GM12872 (cell line): ENCODE data around the gene TRIM28.

ENCODE experiments used
- TF ChIP-seq, protein P1 (sequence below): IDR thresholded peaks from 3 replicates; pipeline ENCODE4 v1.5.1; 2011; ENCODE audit warnings: low read depth, mild to moderate bottlenecking, low read length, moderate library complexity; ENCODE audit not compliant: insufficient read depth

The TRIM28 gene

DNA sequence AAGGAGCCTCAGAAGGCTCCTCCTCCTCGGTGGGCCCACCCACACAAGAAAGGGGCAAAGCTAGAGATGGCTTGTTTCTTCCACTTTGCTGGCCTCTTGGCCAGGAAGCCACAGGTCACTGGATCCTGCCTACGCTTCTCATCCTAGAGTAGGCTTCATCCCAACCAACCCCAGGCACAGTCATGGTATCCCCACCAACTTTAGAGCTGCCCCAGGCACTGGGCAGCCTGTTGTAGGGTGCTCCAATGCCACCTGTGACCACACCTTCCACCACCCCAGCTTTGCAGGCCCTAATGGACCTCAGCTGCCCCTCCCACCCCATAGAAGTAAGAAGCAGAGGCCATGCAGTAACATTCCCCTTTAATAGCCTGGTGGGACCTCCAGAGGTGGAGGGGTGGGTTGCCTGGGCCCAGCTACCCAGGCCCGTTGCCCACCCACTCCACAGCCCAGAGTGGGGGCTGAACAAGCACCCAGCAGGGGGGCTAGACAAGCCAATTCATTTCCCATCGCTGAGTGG is 11.6 kb downstream of the TRIM28 start:
- TF ChIP-seq, protein P1, sequence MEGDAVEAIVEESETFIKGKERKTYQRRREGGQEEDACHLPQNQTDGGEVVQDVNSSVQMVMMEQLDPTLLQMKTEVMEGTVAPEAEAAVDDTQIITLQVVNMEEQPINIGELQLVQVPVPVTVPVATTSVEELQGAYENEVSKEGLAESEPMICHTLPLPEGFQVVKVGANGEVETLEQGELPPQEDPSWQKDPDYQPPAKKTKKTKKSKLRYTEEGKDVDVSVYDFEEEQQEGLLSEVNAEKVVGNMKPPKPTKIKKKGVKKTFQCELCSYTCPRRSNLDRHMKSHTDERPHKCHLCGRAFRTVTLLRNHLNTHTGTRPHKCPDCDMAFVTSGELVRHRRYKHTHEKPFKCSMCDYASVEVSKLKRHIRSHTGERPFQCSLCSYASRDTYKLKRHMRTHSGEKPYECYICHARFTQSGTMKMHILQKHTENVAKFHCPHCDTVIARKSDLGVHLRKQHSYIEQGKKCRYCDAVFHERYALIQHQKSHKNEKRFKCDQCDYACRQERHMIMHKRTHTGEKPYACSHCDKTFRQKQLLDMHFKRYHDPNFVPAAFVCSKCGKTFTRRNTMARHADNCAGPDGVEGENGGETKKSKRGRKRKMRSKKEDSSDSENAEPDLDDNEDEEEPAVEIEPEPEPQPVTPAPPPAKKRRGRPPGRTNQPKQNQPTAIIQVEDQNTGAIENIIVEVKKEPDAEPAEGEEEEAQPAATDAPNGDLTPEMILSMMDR, result no peak

DNA sequence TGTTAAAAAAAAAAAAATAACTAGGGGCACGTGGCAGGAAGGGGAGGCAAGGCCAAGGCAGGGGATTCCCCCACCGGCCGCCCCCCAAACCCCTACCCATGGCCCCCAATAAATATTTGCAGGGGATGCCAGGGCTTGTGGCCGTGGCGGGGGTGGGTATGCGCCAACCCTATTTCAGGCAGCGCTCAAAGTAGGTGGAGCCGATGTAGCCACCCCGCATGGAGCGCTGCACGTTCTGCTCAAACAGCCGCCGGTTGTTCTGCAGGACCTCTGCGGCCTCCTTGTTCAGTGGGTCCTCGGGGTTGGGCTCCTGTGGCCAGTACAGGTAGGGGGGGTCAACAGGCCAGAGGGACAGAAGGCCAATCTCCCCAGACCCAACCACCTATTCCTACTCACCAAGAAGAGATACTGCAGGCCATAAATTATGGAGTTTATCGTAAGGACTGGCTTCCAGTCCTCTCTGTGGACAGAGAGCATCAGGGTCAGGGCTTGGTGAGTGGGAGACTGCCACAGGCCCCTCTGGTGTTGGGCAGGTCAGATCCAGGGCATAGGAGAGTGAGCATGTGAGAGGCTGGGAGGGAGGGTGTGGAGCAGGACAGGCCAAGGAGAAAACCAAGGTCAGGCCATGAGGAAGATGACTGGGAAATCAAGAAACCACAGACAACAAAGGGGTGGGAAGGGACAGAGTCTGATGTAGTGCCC is 12.2 kb downstream of the TRIM28 start:
- TF ChIP-seq, protein P1, result no peak

DNA sequence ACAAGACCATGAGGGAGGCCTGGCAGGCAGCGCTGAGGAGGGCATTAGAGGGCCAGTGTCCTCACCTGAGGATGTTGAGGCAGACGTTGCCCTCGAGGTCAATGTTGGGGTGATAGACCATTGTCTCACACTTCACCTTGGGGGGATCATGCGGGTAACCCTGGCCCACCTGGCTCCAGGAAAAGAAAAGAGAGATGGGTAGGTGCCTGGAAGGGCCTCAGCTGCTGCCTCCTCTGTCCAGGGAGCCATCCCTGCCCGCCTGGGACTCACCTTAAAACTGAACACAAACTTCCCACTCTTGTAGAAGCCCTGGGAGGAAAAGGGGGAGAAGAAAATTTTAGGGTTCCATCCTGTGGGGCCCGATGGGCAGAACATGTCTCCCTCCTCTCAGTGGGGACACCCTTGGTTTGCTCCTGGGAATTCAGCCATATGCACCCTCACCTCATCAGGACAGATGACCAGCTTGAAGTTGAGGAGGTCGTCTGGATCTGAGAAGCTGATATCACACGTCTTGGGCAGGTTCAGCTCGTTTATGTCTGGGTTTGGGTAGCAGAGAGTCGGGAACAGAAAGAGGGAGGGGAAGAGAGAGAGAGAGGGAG is 12.9 kb downstream of the TRIM28 start:
- TF ChIP-seq, protein P1, result no peak

GRCh38 chr19:58557221-58558065 is 13.6 kb downstream of the TRIM28 start:
- TF ChIP-seq, protein P1, result no peak

GRCh38 chr19:58558066-58558622 is 14.3 kb downstream of the TRIM28 start, which contains the start of gene UBE2M:
UBE2M (minus strand) TSS chr19:58558611; CDS start chr19:58558381, 230 bp downstream.
- TF ChIP-seq, protein P1, result no peak

DNA sequence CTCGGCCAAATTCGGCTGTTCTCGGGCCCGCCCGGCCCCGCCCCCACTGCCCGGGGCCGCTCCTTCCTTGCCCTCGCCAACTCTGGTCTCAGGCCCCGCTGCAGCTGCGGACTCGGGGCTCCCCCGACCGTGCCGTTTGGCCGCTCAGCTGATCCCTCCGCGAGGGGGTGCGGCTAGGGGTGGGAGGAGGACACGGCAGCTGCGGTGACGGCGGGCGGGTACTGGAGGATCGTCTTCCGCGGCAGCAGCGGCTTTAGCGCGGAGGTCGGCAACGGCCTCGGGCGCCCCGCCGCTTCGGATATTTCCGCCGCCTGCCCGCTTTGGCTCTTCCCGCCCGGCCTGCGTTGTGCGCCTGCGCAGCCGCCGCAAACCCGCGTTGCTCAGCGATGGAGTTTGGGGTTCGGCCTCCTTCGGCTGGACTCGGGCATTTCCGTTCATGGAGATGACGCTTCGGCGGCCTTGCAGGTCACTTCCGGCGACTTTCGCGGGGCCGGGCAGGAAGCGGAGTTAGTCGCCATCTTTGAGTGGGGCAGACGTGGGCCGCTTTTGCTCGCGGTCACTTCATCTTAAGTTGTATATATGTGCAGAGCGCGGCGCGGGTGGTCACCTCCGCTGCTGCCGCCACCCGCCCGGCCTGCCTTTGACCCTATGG is 14.9 kb downstream of the TRIM28 start:
- TF ChIP-seq, protein P1, result no peak
